ENCODE data around the gene KAZN.

The KAZN gene

GRCh38 chr1:14897997-14898645 lies 299.6 kb downstream of the KAZN start:
- H3K4me1 Mint-ChIP-seq, result peaks cover 8% of the 10 kb centered on the region
- no peaks in the 10 kb centered on the region for H3K36me3 Mint-ChIP-seq
- no peak overlapping the region for H3K27ac Mint-ChIP-seq
- DNase-seq (ENCODE audit: low spot score in 2 of 2) (no peak), ATAC-seq (no peak)
- H3K4me3 Mint-ChIP-seq, result no peak overlapping the region
- no peaks in the 10 kb centered on the region for H3K9me3 Mint-ChIP-seq

GRCh38 chr1:14899686-14900085 lies 301.2 kb downstream of the KAZN start:
- Mint-ChIP-seq H3K9me3 (no peaks in the 10 kb centered on the region), H3K36me3 (no peaks in the 10 kb centered on the region), H3K27ac (no peak overlapping the region), H3K4me3 (no peak overlapping the region), H3K4me1 (peaks cover 8% of the 10 kb centered on the region)
- ATAC-seq (no peak), DNase-seq (ENCODE audit: low spot score in 2 of 2) (no peak)

GRCh38 chr1:14901371-14901954 lies 303.0 kb downstream of the KAZN start:
- H3K4me3 Mint-ChIP-seq, result no peak overlapping the region
- H3K27ac Mint-ChIP-seq, result no peak overlapping the region
- no peaks in the 10 kb centered on the region for H3K9me3 Mint-ChIP-seq

GRCh38 chr1:14903922-14904321 lies 305.4 kb downstream of the KAZN start:
- ATAC-seq (no peak), DNase-seq (ENCODE audit: low spot score in 2 of 2) (no peak)
- no peaks in the 10 kb centered on the region for H3K36me3 Mint-ChIP-seq
- H3K27ac Mint-ChIP-seq, result no peak overlapping the region
- no peak overlapping the region for H3K4me3 Mint-ChIP-seq
- H3K9me3 Mint-ChIP-seq, result no peaks in the 10 kb centered on the region
- peaks cover 8% of the 10 kb centered on the region for H3K4me1 Mint-ChIP-seq

More at GRCh38 chr1:14901371-14901954, 303.0 kb downstream of the KAZN start:
- ATAC-seq (no peak), DNase-seq (ENCODE audit: low spot score in 2 of 2) (no peak)
- Mint-ChIP-seq H3K4me1 (peaks cover 8% of the 10 kb centered on the region), H3K36me3 (no peaks in the 10 kb centered on the region)

GRCh38 chr1:14906665-14907064 lies 308.2 kb downstream of the KAZN start:
- H3K27ac Mint-ChIP-seq, result no peak overlapping the region
- H3K36me3 Mint-ChIP-seq, result no peaks in the 10 kb centered on the region
- no peak for DNase-seq (ENCODE audit: low spot score in 2 of 2)
- no peaks in the 10 kb centered on the region for H3K4me1 Mint-ChIP-seq
- H3K9me3 Mint-ChIP-seq, result no peaks in the 10 kb centered on the region
- no peak for ATAC-seq
- H3K4me3 Mint-ChIP-seq, result no peak overlapping the region

- no peak overlapping the region for H3K4me3 Mint-ChIP-seq
- H3K36me3 Mint-ChIP-seq, result no peaks in the 10 kb centered on the region
- DNase-seq (ENCODE audit: low spot score in 2 of 2) (no peak), ATAC-seq (no peak)
- no peak overlapping the region for H3K27ac Mint-ChIP-seq
- H3K9me3 Mint-ChIP-seq, result no peaks in the 10 kb centered on the region
- no peaks in the 10 kb centered on the region for H3K4me1 Mint-ChIP-seq
Measured at GRCh38 chr1:14907416-14907815, 308.9 kb downstream of the KAZN start.

- Mint-ChIP-seq H3K27ac (no peak overlapping the region), H3K9me3 (no peaks in the 10 kb centered on the region), H3K4me1 (no peaks in the 10 kb centered on the region), H3K36me3 (no peaks in the 10 kb centered on the region), H3K4me3 (no peak overlapping the region)
- no peak for ATAC-seq
- no peak for DNase-seq (ENCODE audit: low spot score in 2 of 2)
Measured at GRCh38 chr1:14909273-14909672, 310.8 kb downstream of the KAZN start.

- Mint-ChIP-seq H3K9me3 (no peaks in the 10 kb centered on the region), H3K4me1 (no peaks in the 10 kb centered on the region), H3K4me3 (no peak overlapping the region), H3K27ac (no peak overlapping the region), H3K36me3 (no peaks in the 10 kb centered on the region)
- DNase-seq (ENCODE audit: low spot score in 2 of 2) (no peak), ATAC-seq (no peak)
Measured at GRCh38 chr1:14909920-14910460, 311.5 kb downstream of the KAZN start.

- no peak for DNase-seq (ENCODE audit: low spot score in 2 of 2)
- ATAC-seq, result no peak
- no peak overlapping the region for H3K4me3 Mint-ChIP-seq
- H3K4me1 Mint-ChIP-seq, result no peaks in the 10 kb centered on the region
- no peaks in the 10 kb centered on the region for H3K36me3 Mint-ChIP-seq
- H3K9me3 Mint-ChIP-seq, result no peaks in the 10 kb centered on the region
- H3K27ac Mint-ChIP-seq, result no peak overlapping the region
Measured at GRCh38 chr1:14910984-14911721, 312.7 kb downstream of the KAZN start.

- no peak overlapping the region for H3K27ac Mint-ChIP-seq
- no peaks in the 10 kb centered on the region for H3K36me3 Mint-ChIP-seq
- no peak overlapping the region for H3K4me3 Mint-ChIP-seq
- ATAC-seq, result no peak
- no peaks in the 10 kb centered on the region for H3K9me3 Mint-ChIP-seq
- no peak for DNase-seq (ENCODE audit: low spot score in 2 of 2)
- no peaks in the 10 kb centered on the region for H3K4me1 Mint-ChIP-seq
Measured at GRCh38 chr1:14912839-14913481, 314.5 kb downstream of the KAZN start.

- no peak for DNase-seq (ENCODE audit: low spot score in 2 of 2)
- Mint-ChIP-seq H3K9me3 (no peaks in the 10 kb centered on the region), H3K27ac (no peak overlapping the region), H3K4me3 (no peak overlapping the region), H3K36me3 (no peaks in the 10 kb centered on the region), H3K4me1 (no peaks in the 10 kb centered on the region)
- ATAC-seq, result no peak
Measured at GRCh38 chr1:14913482-14914177, 315.1 kb downstream of the KAZN start.

- ATAC-seq (no peak), DNase-seq (ENCODE audit: low spot score in 2 of 2) (no peak)
- Mint-ChIP-seq H3K4me1 (no peaks in the 10 kb centered on the region), H3K27ac (no peak overlapping the region), H3K4me3 (no peak overlapping the region), H3K36me3 (no peaks in the 10 kb centered on the region), H3K9me3 (no peaks in the 10 kb centered on the region)
Measured at GRCh38 chr1:14914351-14914988, 316.0 kb downstream of the KAZN start.

- ATAC-seq (peak; percentile 31), DNase-seq (ENCODE audit: low spot score in 2 of 2) (peak; percentile 18 to 70)
- no peak overlapping the region for H3K4me3 Mint-ChIP-seq
- H3K36me3 Mint-ChIP-seq, result no peaks in the 10 kb centered on the region
- H3K27ac Mint-ChIP-seq, result no peak overlapping the region
- no peaks in the 10 kb centered on the region for H3K4me1 Mint-ChIP-seq
- H3K9me3 Mint-ChIP-seq, result no peaks in the 10 kb centered on the region
Measured at GRCh38 chr1:14915356-14916054, 317.0 kb downstream of the KAZN start.

- ATAC-seq (no peak), DNase-seq (ENCODE audit: low spot score in 2 of 2) (no peak)
- Mint-ChIP-seq H3K27ac (no peak overlapping the region), H3K4me3 (no peak overlapping the region), H3K9me3 (no peaks in the 10 kb centered on the region), H3K4me1 (no peaks in the 10 kb centered on the region), H3K36me3 (no peaks in the 10 kb centered on the region)
Measured at GRCh38 chr1:14919289-14919688, 320.8 kb downstream of the KAZN start.
